Panc1 (cell line): ENCODE results near the gene C4orf50. TPM values are rescaled to one million over a fixed set of nuclear protein-coding genes. Genes with fewer than 3 reads are reported as not detected.

Source experiments
- ATAC-seq: fragments of 200-7000 bp; cut with Tn5 transposase; 2 replicates; pipeline ENCODE4 v1.9.1; 2020; ENCODE audit warnings: mild to moderate bottlenecking, moderate library complexity
- BruUV-seq: library from RNA; stranded (reverse); fragments of 400-500 nt; replicated peaks from 2 replicates; lab custom pipeline; 2021; lab: Mats Ljungman, UMichigan
- CTCF ChIA-PET: fragments of 300-600 bp; sonication (Branson Sonifier 250); formaldehyde crosslinking; loops from one replicate; lab custom pipeline; 2022; ENCODE audit warnings: antibody characterized with exemption; lab: Charles Lee
- POLR2A ChIA-PET: fragments of 300-600 bp; sonication (Branson Sonifier 250); formaldehyde crosslinking; loops from one replicate; lab custom pipeline; 2022; ENCODE audit warnings: antibody characterized with exemption; lab: Charles Lee
- DNase-seq: peaks from one replicate; pipeline ENCODE4 v3.0.0-alpha.2; 2010; ENCODE audit warnings: low read depth, low spot score
- H3K27ac ChIP-seq: 2 replicates; pipeline ENCODE4 v1.5.1; 2011; ENCODE audit warnings: mild to moderate bottlenecking, low read length, inconsistent platforms
- H3K27me3 ChIP-seq: fragments of 200-500 bp; sonication (Bioruptor generic); 2 replicates; pipeline ENCODE4 v1.6.0; 2014; ENCODE audit warnings: low read length, inconsistent platforms; ENCODE audit not compliant: control insufficient read depth, insufficient read depth
- H3K36me3 ChIP-seq: fragments of 200-500 bp; sonication (Bioruptor generic); 2 replicates; pipeline ENCODE4 v1.5.1; 2014; ENCODE audit warnings: inconsistent platforms, mild to moderate bottlenecking, low read length, moderate library complexity; ENCODE audit not compliant: control insufficient read depth, insufficient read depth
- H3K4me1 ChIP-seq: 2 replicates; pipeline ENCODE4 v1.5.1; 2011; ENCODE audit warnings: inconsistent platforms, mild to moderate bottlenecking, low read length, moderate library complexity; ENCODE audit not compliant: control insufficient read depth, insufficient read depth
- H3K4me3 ChIP-seq, 2 experiments: 2 replicates each; pipeline ENCODE4 v1.5.1; 2011 to 2012; ENCODE audit warnings: low read depth in 2 of 2, low read length in 2 of 2, mild to moderate bottlenecking in 2 of 2, inconsistent platforms in 1 of 2, moderate library complexity in 1 of 2
- H3K9me3 ChIP-seq: fragments of 200-500 bp; sonication (Bioruptor generic); 2 replicates; pipeline ENCODE4 v1.5.1; 2014; ENCODE audit warnings: low read depth, mild to moderate bottlenecking, inconsistent platforms, low read length, moderate library complexity; ENCODE audit not compliant: control insufficient read depth, insufficient read depth
- CTCF ChIP-seq: fragments of 450-650 bp; IDR thresholded peaks from 2 replicates; pipeline ENCODE4 v1.5.1; 2017; ENCODE audit warnings: mild to moderate bottlenecking
- POLR2AphosphoS5 ChIP-seq: IDR thresholded peaks from 2 replicates; pipeline ENCODE4 v1.6.1; 2012; ENCODE audit warnings: mild to moderate bottlenecking, low read depth, low read length, moderate library complexity
- REST ChIP-seq, 2 experiments: IDR thresholded peaks; 2 replicates each; pipeline ENCODE4 v1.6.1; 2011 to 2012; ENCODE audit warnings: low read depth in 2 of 2, control low read depth in 1 of 2, low read length in 1 of 2, mild to moderate bottlenecking in 1 of 2, moderate library complexity in 1 of 2; ENCODE audit not compliant: insufficient read depth in 1 of 2
- SIN3A ChIP-seq: IDR thresholded peaks from 2 replicates; pipeline ENCODE4 v1.6.1; 2012; ENCODE audit warnings: low read depth, mild to moderate bottlenecking, low read length, moderate library complexity, borderline replicate concordance; ENCODE audit not compliant: insufficient read depth
- TCF7L2 ChIP-seq: IDR thresholded peaks from 2 replicates; pipeline ENCODE4 v1.6.1; 2011; ENCODE audit warnings: mild to moderate bottlenecking, low read depth, low read length, inconsistent platforms
- in situ Hi-C: cut with HindIII; loops from 2 replicates; pipeline ENCODE4 v1.10.0; 2016; ENCODE audit warnings: low sequenced_read_pairs, low pct_unique_long_range_greater_than_20kb
- intact Hi-C: fragments of 100-400 bp; cut with micrococcal nuclease; formaldehyde crosslinking; loops from one replicate; pipeline ENCODE4 v1.10.0; 2022; ENCODE audit not compliant: unreplicated experiment
- total RNA-seq: library from RNA; stranded (reverse); gene quantifications from one replicate; pipeline ENCODE4 v1.2.1, GENCODE V29; 2021; ENCODE audit not compliant: unreplicated experiment

The C4orf50 gene
- total RNA-seq, 1 experiment from 2014 or later, result under 0.01 TPM

- H3K36me3 ChIP-seq, result no peaks in the 10 kb centered on the region
- no peaks in the 10 kb centered on the region for H3K4me1 ChIP-seq
- H3K27ac ChIP-seq, result no peak overlapping the region
- TF ChIP-seq TCF7L2, result no peak
- no peak for TF ChIP-seq CTCF
- no peak for TF ChIP-seq SIN3A
- TF ChIP-seq REST (IDR thresholded peaks at IDR 0.05; ENCODE audit: insufficient read depth in 1 of 2, low read depth in 2 of 2, low read length in 1 of 2), result no peak
- TF ChIP-seq POLR2AphosphoS5, result no peak
- no TSS peak for BruUV-seq
- ChIA-PET CTCF (no interaction called here), POLR2A (no interaction called here)
- in situ Hi-C loops (no loop called here), intact Hi-C loops (no loop called here)
- no peaks in the 10 kb centered on the region for H3K9me3 ChIP-seq
- ATAC-seq, result no peak
- no peaks in the 10 kb centered on the region for H3K27me3 ChIP-seq
- H3K4me3 ChIP-seq, result no peak overlapping the region
- no peak for DNase-seq
These were observed 37.2 kb upstream of the C4orf50 start for GRCh38 chr4:6055436-6055835.

- no peak for ATAC-seq
- Histone ChIP-seq H3K4me1 (no peaks in the 10 kb centered on the region), H3K27me3 (no peaks in the 10 kb centered on the region), H3K27ac (no peak overlapping the region), H3K36me3 (no peaks in the 10 kb centered on the region), H3K9me3 (no peaks in the 10 kb centered on the region), H3K4me3 (no peak overlapping the region)
- TF ChIP-seq SIN3A (no peak), TCF7L2 (no peak), CTCF (no peak), POLR2AphosphoS5 (no peak), REST (IDR thresholded peaks at IDR 0.05; ENCODE audit: insufficient read depth in 1 of 2, low read depth in 2 of 2, low read length in 1 of 2) (no peak)
- DNase-seq, result no peak
- intact Hi-C loops (no loop called here), in situ Hi-C loops (no loop called here)
- BruUV-seq, result no TSS peak
- ChIA-PET POLR2A (no interaction called here), CTCF (no interaction called here)
These were observed 36.8 kb upstream of the C4orf50 start for GRCh38 chr4:6055030-6055429.
